ENCODE data around the gene FHL3. TPM values are rescaled to one million over a fixed set of nuclear protein-coding genes. Genes with fewer than 3 reads are reported as not detected.
"Not testable (repeated sequence)": the region's sequence is repeated elsewhere in the genome, so short reads cannot be mapped to it uniquely, and the experiment has no call there.

FHL3 gene
- total and polyA plus RNA-seq, 2 experiments from 2014 or later = 28.3 to 49.0 TPM

GRCh38 chr1:37974567-37974966, 30.7 kb downstream of the FHL3 start:
- Mint-ChIP-seq H3K36me3 (ENCODE audit: low read depth) (peaks cover 98% of the 10 kb centered on the region), H3K9me3 (no peaks in the 10 kb centered on the region), H3K4me1 (no peaks in the 10 kb centered on the region), H3K27ac (no peak overlapping the region), H3K4me3 (no peak overlapping the region; the same call in 2 of the 3 replicates), H3K27me3 (ENCODE audit: insufficient read depth, low read depth, poor library complexity) (peaks cover 1% of the 10 kb centered on the region)
- no peak for ATAC-seq
- no peaks in the 10 kb centered on the region for H3K4me1 ChIP-seq (ENCODE audit: insufficient read depth)
- no peaks in the 10 kb centered on the region for H3K27me3 ChIP-seq (ENCODE audit: insufficient read depth)
- H4K20me1 ChIP-seq (replicated peaks; ENCODE audit: insufficient read depth) = peaks cover 39% of the 10 kb centered on the region
- no peak overlapping the region for H3K27ac ChIP-seq (ENCODE audit: low read depth)
- no peak overlapping the region for H3K4me2 ChIP-seq
- H3K36me3 ChIP-seq (ENCODE audit: insufficient read depth) = peaks cover 66% of the 10 kb centered on the region
- no peak overlapping the region for H2AFZ ChIP-seq
- no peak overlapping the region for H3K4me3 ChIP-seq
- no peaks in the 10 kb centered on the region for H3K9me2 ChIP-seq (ENCODE audit: insufficient read depth)
- peaks cover 12% of the 10 kb centered on the region for H3F3A ChIP-seq (replicated peaks; ENCODE audit: low read depth)
- TF ChIP-seq JUNB (IDR thresholded peaks at IDR 0.05; ENCODE audit: unreplicated experiment) = no peak
- TF ChIP-seq EZH2phosphoT487 (IDR thresholded peaks at IDR 0.05; ENCODE audit: unreplicated experiment) = peak; percentile 51
- TF ChIP-seq NANOG (IDR thresholded peaks at IDR 0.05; ENCODE audit: borderline replicate concordance) = no peak
- H3K79me2 ChIP-seq (replicated peaks; ENCODE audit: insufficient read depth) = peaks cover 44% of the 10 kb centered on the region
- no peak for DNase-seq (ENCODE audit: low spot score)

- H3K9me3 Mint-ChIP-seq; H3K4me1 ChIP-seq (ENCODE audit: insufficient read depth); H3K4me2 ChIP-seq; H2AFZ ChIP-seq; H3K27ac ChIP-seq (ENCODE audit: low read depth); H3K4me3 Mint-ChIP-seq; H3K27me3 ChIP-seq (ENCODE audit: insufficient read depth); H3K27ac Mint-ChIP-seq; H3K9me2 ChIP-seq (ENCODE audit: insufficient read depth); H3K27me3 Mint-ChIP-seq (ENCODE audit: insufficient read depth, low read depth, poor library complexity); H3K4me1 Mint-ChIP-seq; H3K4me3 ChIP-seq; ATAC-seq; DNase-seq (ENCODE audit: low spot score): not testable (repeated sequence)
- H4K20me1 ChIP-seq (replicated peaks; ENCODE audit: insufficient read depth) = peaks cover 33% of the 10 kb centered on the region
- H3K79me2 ChIP-seq (replicated peaks; ENCODE audit: insufficient read depth) = peaks cover 44% of the 10 kb centered on the region
- peaks cover 98% of the 10 kb centered on the region for H3K36me3 Mint-ChIP-seq (ENCODE audit: low read depth)
- H3F3A ChIP-seq (replicated peaks; ENCODE audit: low read depth) = peaks cover 12% of the 10 kb centered on the region
- peaks cover 66% of the 10 kb centered on the region for H3K36me3 ChIP-seq (ENCODE audit: insufficient read depth)
These were observed 31.6 kb downstream of the FHL3 start for GRCh38 chr1:37973684-37974083.

GRCh38 chr1:37965301-37965700, 40.0 kb downstream of the FHL3 start:
- no peak overlapping the region for H3K4me2 ChIP-seq
- H3K27me3 ChIP-seq (ENCODE audit: insufficient read depth) = no peaks in the 10 kb centered on the region
- peaks cover 46% of the 10 kb centered on the region for H3K36me3 ChIP-seq (ENCODE audit: insufficient read depth)
- Mint-ChIP-seq H3K4me1 (no peaks in the 10 kb centered on the region; the same call in 1 of the 3 replicates), H3K4me3 (no peak overlapping the region), H3K9me3 (no peaks in the 10 kb centered on the region), H3K36me3 (ENCODE audit: low read depth) (peaks cover 80% of the 10 kb centered on the region), H3K27me3 (ENCODE audit: insufficient read depth, low read depth, poor library complexity) (peaks cover 2% of the 10 kb centered on the region), H3K27ac (no peak overlapping the region)
- no peaks in the 10 kb centered on the region; the same call in 1 of the 2 replicates for H4K20me1 ChIP-seq (replicated peaks; ENCODE audit: insufficient read depth)
- no peaks in the 10 kb centered on the region for H3K4me1 ChIP-seq (ENCODE audit: insufficient read depth)
- H3F3A ChIP-seq (replicated peaks; ENCODE audit: low read depth) = peaks cover 4% of the 10 kb centered on the region
- ATAC-seq = no peak
- H3K27ac ChIP-seq (ENCODE audit: low read depth) = no peak overlapping the region
- no peaks in the 10 kb centered on the region for H3K9me2 ChIP-seq (ENCODE audit: insufficient read depth)
- no peak overlapping the region for H3K4me3 ChIP-seq
- no peak for DNase-seq (ENCODE audit: low spot score)
- H3K79me2 ChIP-seq (replicated peaks; ENCODE audit: insufficient read depth) = no peaks in the 10 kb centered on the region
- H2AFZ ChIP-seq = no peak overlapping the region
- no peak for TF ChIP-seq REST (IDR thresholded peaks at IDR 0.05; ENCODE audit: unreplicated experiment)
- no peak for TF ChIP-seq ZNF331 (CRISPR knock-in tag; IDR thresholded peaks at IDR 0.05; ENCODE audit: low read depth)
- TF ChIP-seq ETS1 (IDR thresholded peaks at IDR 0.05) = no peak
- TF ChIP-seq CREB1 (CRISPR knock-in tag; IDR thresholded peaks at IDR 0.05; ENCODE audit: low read depth) = no peak
- TF ChIP-seq CTCF (conservative IDR thresholded peaks at IDR 0.05; ENCODE audit: low read depth in 2 of 2) = no peak
- TF ChIP-seq ZNF114 (CRISPR knock-in tag; IDR thresholded peaks at IDR 0.05) = no peak

Data from GM23338 (cell line).